Gastrocnemius medialis (tissue), 4 donors: ENCODE results near the gene PDZRN4. TPM values are rescaled to one million over a fixed set of nuclear protein-coding genes. Genes with fewer than 3 reads are reported as not detected.

ENCODE experiments used
- ATAC-seq, 2 donors: fragments of 150-250 bp; one replicate each; pipeline ENCODE4 v1.9.1; 2016
- DNase-seq, 2 donors: peaks; one replicate each; pipeline ENCODE4 v3.0.0-alpha.2; 2019
- H3K27ac ChIP-seq, 4 donors: fragments of 200-600 bp; sonication (generic); 1 replicate in 1 of 4; 2 replicates in 3 of 4; pipeline ENCODE4 v1.5.1; 2016 to 2018; ENCODE audit warnings: mild to moderate bottlenecking in 2 of 4, moderate library complexity in 1 of 4
- H3K27me3 ChIP-seq, 3 donors: fragments of 200-600 bp; sonication (generic) in 2 of 3; 1 replicate in 1 of 3; 2 replicates in 2 of 3; pipeline versions ENCODE4 v1.5.1 to v1.6.0; 2016 to 2019; ENCODE audit warnings: mild to moderate bottlenecking in 1 of 3, moderate library complexity in 1 of 3
- H3K36me3 ChIP-seq, 2 donors: fragments of 200-600 bp; sonication (generic) in 1 of 2; one replicate each; pipeline ENCODE4 v1.5.1; 2017 to 2018
- H3K4me1 ChIP-seq, 2 donors: fragments of 200-600 bp; sonication (generic) in 1 of 2; one replicate each; pipeline ENCODE4 v1.5.1; 2016 to 2017; ENCODE audit warnings: mild to moderate bottlenecking in 2 of 2
- H3K4me3 ChIP-seq, 4 donors: fragments of 200-600 bp; sonication (generic) in 3 of 4; 1 replicate in 1 of 4; 2 replicates in 3 of 4; pipeline ENCODE4 v1.5.1; 2016 to 2019; ENCODE audit warnings: mild to moderate bottlenecking in 2 of 4
- H3K9me3 ChIP-seq, 3 donors: fragments of 200-600 bp; sonication (generic) in 2 of 3; 1 replicate in 1 of 3; 2 replicates in 2 of 3; pipeline ENCODE4 v1.5.1; 2016 to 2019
- POLR2A ChIP-seq, 2 donors: fragments of 450-650 bp; IDR thresholded peaks; one replicate each; pipeline ENCODE4 v1.6.1; 2017; ENCODE audit warnings: antibody characterized with exemption in 2 of 2, mild to moderate bottlenecking in 2 of 2, moderate library complexity in 2 of 2
- in situ Hi-C, 4 donors: fragments of 200-750 bp; cut with MboI; loops; one replicate each; pipeline versions ENCODE4 v1.15.0 to v1.8.0; 2017; ENCODE audit warnings: low sequenced_read_pairs in 4 of 4
- intact Hi-C: fragments of 100-400 bp; cut with DNase I; formaldehyde crosslinking; loops from one replicate; pipeline ENCODE4 v1.15.1; 2023; ENCODE audit warnings: low total_unique reads
- total RNA-seq, 4 donors: library from RNA; depleted of rRNA; stranded (reverse); fragments of >200 nt; gene quantifications; one replicate each; pipeline versions ENCODE4 v1.1.0 to v1.2.3, GENCODE V29; 2016
- TF ChIP-seq, protein P1 (sequence below), 5 experiments: fragments of 450-650 bp in 3 of 5; fragments of 200-600 bp in 2 of 5; sonication (generic) in 2 of 5; IDR thresholded peaks in 4 of 5; conservative IDR thresholded peaks in 1 of 5; 1 replicate in 4 of 5; 2 replicates in 1 of 5; pipeline ENCODE4 v1.5.1; 2016 to 2019; ENCODE audit warnings: antibody characterized with exemption in 5 of 5, mild to moderate bottlenecking in 3 of 5, moderate library complexity in 3 of 5

The PDZRN4 gene
- total RNA-seq, 4 donors from 2014 or later = 0.17 to 1.7 (median 0.64) TPM

DNA sequence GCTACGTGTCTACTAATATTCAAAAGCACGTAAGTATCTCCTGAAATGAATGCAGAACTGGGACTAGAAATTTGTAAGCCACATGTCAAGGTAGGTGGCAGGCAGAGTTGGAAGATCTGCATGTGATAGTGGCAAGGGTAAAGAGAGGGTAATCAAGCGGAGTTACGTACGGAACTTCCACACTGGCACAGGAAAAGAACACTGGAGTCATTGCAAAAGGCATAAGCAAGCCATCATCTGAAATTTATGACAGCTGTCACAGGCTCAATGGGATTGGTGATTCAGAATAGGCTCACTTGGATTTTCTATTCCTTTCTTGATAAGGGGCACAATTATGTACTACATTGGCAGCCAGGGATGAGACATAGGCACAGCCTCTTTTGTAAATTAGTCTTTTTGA lies 245.3 kb downstream of the PDZRN4 start:
- ATAC-seq (no peak), DNase-seq (no peak)
- H3K4me3 ChIP-seq = no peak overlapping the region
- H3K36me3 ChIP-seq = no peaks in the 10 kb centered on the region
- H3K4me1 ChIP-seq = no peaks in the 10 kb centered on the region
- no peak for TF ChIP-seq POLR2A (IDR thresholded peaks at IDR 0.05)
- TF ChIP-seq, protein P1, sequence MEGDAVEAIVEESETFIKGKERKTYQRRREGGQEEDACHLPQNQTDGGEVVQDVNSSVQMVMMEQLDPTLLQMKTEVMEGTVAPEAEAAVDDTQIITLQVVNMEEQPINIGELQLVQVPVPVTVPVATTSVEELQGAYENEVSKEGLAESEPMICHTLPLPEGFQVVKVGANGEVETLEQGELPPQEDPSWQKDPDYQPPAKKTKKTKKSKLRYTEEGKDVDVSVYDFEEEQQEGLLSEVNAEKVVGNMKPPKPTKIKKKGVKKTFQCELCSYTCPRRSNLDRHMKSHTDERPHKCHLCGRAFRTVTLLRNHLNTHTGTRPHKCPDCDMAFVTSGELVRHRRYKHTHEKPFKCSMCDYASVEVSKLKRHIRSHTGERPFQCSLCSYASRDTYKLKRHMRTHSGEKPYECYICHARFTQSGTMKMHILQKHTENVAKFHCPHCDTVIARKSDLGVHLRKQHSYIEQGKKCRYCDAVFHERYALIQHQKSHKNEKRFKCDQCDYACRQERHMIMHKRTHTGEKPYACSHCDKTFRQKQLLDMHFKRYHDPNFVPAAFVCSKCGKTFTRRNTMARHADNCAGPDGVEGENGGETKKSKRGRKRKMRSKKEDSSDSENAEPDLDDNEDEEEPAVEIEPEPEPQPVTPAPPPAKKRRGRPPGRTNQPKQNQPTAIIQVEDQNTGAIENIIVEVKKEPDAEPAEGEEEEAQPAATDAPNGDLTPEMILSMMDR (IDR thresholded peaks at IDR 0.05 in 4 of 5, conservative IDR thresholded peaks at IDR 0.05 in 1 of 5) = no peak
- in situ Hi-C loops = no loop called here
- H3K9me3 ChIP-seq = no peaks in the 10 kb centered on the region
- intact Hi-C loops = no loop called here
- H3K27ac ChIP-seq = no peak overlapping the region
- H3K27me3 ChIP-seq = no peaks in the 10 kb centered on the region

DNA sequence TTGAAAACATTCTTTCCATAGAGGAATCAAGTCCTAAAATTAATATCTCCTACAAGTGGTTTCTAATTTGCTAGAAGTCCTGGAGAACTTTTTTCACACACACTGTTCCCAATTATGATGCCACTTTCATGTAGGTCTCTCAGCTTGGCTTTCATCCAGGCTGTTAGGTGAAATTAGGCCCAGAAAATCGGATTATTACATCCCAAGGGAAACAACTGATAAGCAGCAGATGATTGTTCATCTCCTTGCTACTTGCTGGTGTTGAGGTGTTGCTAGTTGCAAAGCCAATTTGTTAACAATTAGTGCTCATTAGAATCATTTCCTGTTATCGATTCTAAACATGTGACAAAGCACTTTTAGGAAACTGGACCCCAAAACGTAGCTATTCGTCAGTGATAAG lies 248.0 kb downstream of the PDZRN4 start:
- TF ChIP-seq, protein P1 (IDR thresholded peaks at IDR 0.05 in 4 of 5, conservative IDR thresholded peaks at IDR 0.05 in 1 of 5) = no peak
- TF ChIP-seq POLR2A (IDR thresholded peaks at IDR 0.05) = no peak
- intact Hi-C loops = no loop called here
- in situ Hi-C loops = no loop called here
- no peak overlapping the region for H3K27ac ChIP-seq
- ATAC-seq = no peak
- H3K4me1 ChIP-seq = no peaks in the 10 kb centered on the region
- no peaks in the 10 kb centered on the region for H3K36me3 ChIP-seq
- no peak overlapping the region for H3K4me3 ChIP-seq
- no peak for DNase-seq
- no peaks in the 10 kb centered on the region for H3K9me3 ChIP-seq
- H3K27me3 ChIP-seq = no peaks in the 10 kb centered on the region

DNA sequence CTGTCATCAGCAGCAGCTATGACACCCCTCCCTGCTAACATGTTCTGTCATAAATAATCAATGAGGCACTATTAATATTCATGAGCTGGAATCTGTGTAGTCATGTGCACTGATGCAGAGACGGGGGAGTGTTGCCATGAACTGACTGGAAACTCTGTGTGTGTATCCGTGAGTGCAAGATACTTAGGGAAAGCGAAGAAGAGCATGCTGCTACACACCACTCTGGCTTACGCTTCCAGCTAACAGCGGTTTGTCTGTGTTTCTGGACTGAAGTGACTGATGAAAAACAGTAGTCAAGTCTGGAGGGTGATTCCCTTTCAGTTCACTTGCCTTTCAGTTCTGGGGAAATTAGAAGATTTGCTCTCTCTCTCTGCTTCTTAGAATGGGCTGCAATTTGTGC lies 249.4 kb downstream of the PDZRN4 start:
- no peak for ATAC-seq
- TF ChIP-seq, protein P1 (IDR thresholded peaks at IDR 0.05 in 4 of 5, conservative IDR thresholded peaks at IDR 0.05 in 1 of 5) = no peak
- TF ChIP-seq POLR2A (IDR thresholded peaks at IDR 0.05) = no peak
- Histone ChIP-seq H3K4me3 (no peak overlapping the region), H3K9me3 (no peaks in the 10 kb centered on the region), H3K4me1 (no peaks in the 10 kb centered on the region), H3K36me3 (no peaks in the 10 kb centered on the region), H3K27ac (no peak overlapping the region), H3K27me3 (no peaks in the 10 kb centered on the region)
- in situ Hi-C loops (no loop called here), intact Hi-C loops (no loop called here)
- DNase-seq = no peak

DNA sequence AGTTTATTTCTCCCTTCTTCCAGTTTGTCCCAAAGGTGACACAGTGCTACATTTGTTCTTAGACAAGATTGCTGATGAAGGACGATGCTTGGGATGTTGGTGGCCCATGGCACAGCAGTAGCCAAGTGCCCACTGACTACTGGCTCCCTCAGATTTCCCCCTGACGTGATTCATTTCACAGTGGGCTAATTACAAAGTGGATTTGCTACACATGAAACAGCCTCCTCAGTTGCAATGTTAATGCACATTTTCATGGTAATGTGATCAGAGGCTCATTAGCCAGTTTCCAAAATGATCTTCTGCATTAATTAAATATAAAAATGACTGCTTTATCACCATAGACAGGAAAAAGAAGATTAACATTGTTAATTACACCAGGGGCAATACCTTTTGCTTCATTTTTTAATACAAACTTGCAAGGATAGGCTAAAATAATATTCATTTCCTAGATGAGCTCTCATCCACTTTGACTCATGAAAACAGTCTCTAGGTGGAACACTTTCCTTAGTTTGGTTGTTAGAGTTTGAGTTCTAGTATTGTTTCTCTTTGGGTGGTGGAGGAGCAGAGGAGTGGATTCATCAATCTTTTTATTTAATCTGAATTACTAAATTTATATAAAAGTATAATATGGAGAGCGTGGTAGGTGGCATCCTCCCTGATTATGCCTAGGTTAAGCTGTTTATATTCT lies 250.9 kb downstream of the PDZRN4 start:
- Histone ChIP-seq H3K36me3 (no peaks in the 10 kb centered on the region), H3K4me3 (no peak overlapping the region), H3K4me1 (no peaks in the 10 kb centered on the region), H3K27me3 (no peaks in the 10 kb centered on the region), H3K9me3 (no peaks in the 10 kb centered on the region), H3K27ac (no peak overlapping the region)
- in situ Hi-C loops (no loop called here), intact Hi-C loops (no loop called here)
- ATAC-seq (no peak), DNase-seq (no peak)
- TF ChIP-seq, protein P1 (IDR thresholded peaks at IDR 0.05 in 4 of 5, conservative IDR thresholded peaks at IDR 0.05 in 1 of 5) = no peak
- no peak for TF ChIP-seq POLR2A (IDR thresholded peaks at IDR 0.05)

DNA sequence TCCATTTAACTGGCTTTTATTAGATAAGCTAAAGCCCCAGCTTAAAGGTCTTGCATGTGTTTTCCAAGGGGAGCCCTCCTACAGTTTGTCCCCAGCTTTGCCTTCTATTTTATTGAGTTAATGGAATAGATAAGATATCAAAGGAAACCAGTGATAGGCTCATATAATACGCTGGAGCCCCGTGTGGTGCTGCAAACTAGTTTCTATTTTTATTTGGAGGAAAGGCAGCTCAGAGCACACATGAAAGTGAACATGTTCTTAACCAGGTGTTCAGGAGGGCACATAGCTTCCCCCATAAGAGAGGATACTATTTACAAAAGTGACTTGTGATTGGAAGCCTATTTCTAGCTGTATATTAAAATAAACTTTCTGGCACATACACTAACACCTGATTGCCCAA lies 251.7 kb downstream of the PDZRN4 start:
- Histone ChIP-seq H3K4me3 (no peak overlapping the region), H3K27ac (no peak overlapping the region), H3K4me1 (no peaks in the 10 kb centered on the region), H3K9me3 (no peaks in the 10 kb centered on the region), H3K27me3 (no peaks in the 10 kb centered on the region), H3K36me3 (no peaks in the 10 kb centered on the region)
- TF ChIP-seq, protein P1 (IDR thresholded peaks at IDR 0.05 in 4 of 5, conservative IDR thresholded peaks at IDR 0.05 in 1 of 5) = no peak
- TF ChIP-seq POLR2A (IDR thresholded peaks at IDR 0.05) = no peak
- DNase-seq = no peak
- intact Hi-C loops = no loop called here
- no peak for ATAC-seq
- in situ Hi-C loops = no loop called here
